Prostate gland (tissue), 2 donors: ENCODE data around the gene CAMSAP2. TPM values are rescaled to one million over a fixed set of nuclear protein-coding genes. Genes with fewer than 3 reads are reported as not detected.
"Not testable (repeated sequence)": the region's sequence is repeated elsewhere in the genome, so short reads cannot be mapped to it uniquely, and the experiment has no call there.

Experiments used
- DNase-seq: peaks from one replicate; pipeline ENCODE4 v3.0.0-alpha.2; 2019; ENCODE audit warnings: low spot score
- H3K27ac ChIP-seq, 2 donors: fragments of 200-600 bp; sonication (generic); 2 replicates each; pipeline ENCODE4 v1.5.1; 2017 to 2019
- H3K27me3 ChIP-seq: fragments of 200-600 bp; sonication (generic); replicated peaks from 2 replicates; pipeline ENCODE4 v1.5.1; 2019; ENCODE audit not compliant: insufficient read depth
- H3K36me3 ChIP-seq, 2 donors: fragments of 200-600 bp; sonication (generic); 1 replicate in 1 of 2; 2 replicates in 1 of 2; pipeline versions ENCODE4 v1.5.1 to v1.8.1; 2017 to 2019
- H3K4me1 ChIP-seq: fragments of 200-600 bp; sonication (generic); replicated peaks from 2 replicates; pipeline ENCODE4 v1.5.1; 2019
- H3K4me3 ChIP-seq, 2 donors: fragments of 200-600 bp; sonication (generic); 2 replicates each; pipeline ENCODE4 v1.5.1; 2017 to 2019
- H3K9me3 ChIP-seq: fragments of 200-600 bp; sonication (generic); 2 replicates; pipeline ENCODE4 v1.5.1; 2017
- POLR2A ChIP-seq: fragments of 450-650 bp; IDR thresholded peaks from one replicate; pipeline ENCODE4 v1.6.1; 2016; ENCODE audit warnings: antibody characterized with exemption, mild to moderate bottlenecking
- POLR2AphosphoS5 ChIP-seq: sonication (generic); formaldehyde crosslinking; IDR thresholded peaks from one replicate; pipeline ENCODE4 v1.6.1; 2017; ENCODE audit warnings: antibody characterized with exemption
- WGBS: methylation state at CpG from one replicate; pipeline ENCODE4 v1.1.5; 2018; 5-methylcytosine and 5-hydroxymethylcytosine counted together
- intact Hi-C: fragments of 100-400 bp; cut with DNase I; formaldehyde crosslinking; loops from one replicate; pipeline ENCODE4 v1.14.2; 2022
- total RNA-seq, 2 donors: library from RNA; depleted of rRNA; stranded (reverse); fragments of >200 nt; gene quantifications; one replicate each; pipeline ENCODE4 v1.1.0, GENCODE V29; 2016
- TF ChIP-seq, protein P1 (sequence below), 4 experiments: fragments of 200-600 bp in 2 of 4; fragments of 450-650 bp in 2 of 4; sonication (generic) in 2 of 4; IDR thresholded peaks; 1 replicate in 3 of 4; 2 replicates in 1 of 4; pipeline ENCODE4 v1.5.1; 2016 to 2019; ENCODE audit warnings: antibody characterized with exemption in 4 of 4, mild to moderate bottlenecking in 2 of 4, moderate library complexity in 2 of 4

The CAMSAP2 gene
- total RNA-seq, 2 donors from 2014 or later = 15.8 to 22.8 TPM

DNA sequence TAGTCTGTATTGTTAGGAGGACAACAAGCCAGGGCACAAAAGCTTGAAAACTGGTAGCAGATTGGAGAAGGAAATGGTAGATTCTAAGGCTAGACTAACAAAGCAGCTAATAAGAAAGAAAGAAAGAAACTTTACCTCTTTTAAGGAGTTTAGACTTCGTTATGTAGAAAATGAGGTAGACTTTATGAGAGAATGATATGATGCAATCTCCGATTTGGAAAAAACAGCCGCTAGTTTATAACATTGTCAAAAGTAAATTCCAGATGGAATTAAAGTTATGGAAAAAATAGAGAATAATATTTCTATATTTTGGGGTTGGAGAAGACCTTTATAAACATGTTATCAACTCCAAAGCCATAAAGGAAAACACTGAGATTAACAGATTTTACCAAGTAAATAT, 67.0 kb downstream of the CAMSAP2 start:
- TF ChIP-seq POLR2AphosphoS5 (no peak), POLR2A (no peak)
- TF ChIP-seq, protein P1, sequence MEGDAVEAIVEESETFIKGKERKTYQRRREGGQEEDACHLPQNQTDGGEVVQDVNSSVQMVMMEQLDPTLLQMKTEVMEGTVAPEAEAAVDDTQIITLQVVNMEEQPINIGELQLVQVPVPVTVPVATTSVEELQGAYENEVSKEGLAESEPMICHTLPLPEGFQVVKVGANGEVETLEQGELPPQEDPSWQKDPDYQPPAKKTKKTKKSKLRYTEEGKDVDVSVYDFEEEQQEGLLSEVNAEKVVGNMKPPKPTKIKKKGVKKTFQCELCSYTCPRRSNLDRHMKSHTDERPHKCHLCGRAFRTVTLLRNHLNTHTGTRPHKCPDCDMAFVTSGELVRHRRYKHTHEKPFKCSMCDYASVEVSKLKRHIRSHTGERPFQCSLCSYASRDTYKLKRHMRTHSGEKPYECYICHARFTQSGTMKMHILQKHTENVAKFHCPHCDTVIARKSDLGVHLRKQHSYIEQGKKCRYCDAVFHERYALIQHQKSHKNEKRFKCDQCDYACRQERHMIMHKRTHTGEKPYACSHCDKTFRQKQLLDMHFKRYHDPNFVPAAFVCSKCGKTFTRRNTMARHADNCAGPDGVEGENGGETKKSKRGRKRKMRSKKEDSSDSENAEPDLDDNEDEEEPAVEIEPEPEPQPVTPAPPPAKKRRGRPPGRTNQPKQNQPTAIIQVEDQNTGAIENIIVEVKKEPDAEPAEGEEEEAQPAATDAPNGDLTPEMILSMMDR (IDR thresholded peaks at IDR 0.05) = no peak
- Histone ChIP-seq H3K4me3 (no peak overlapping the region), H3K4me1 (no peaks in the 10 kb centered on the region), H3K27me3 (no peaks in the 10 kb centered on the region), H3K9me3 (no peaks in the 10 kb centered on the region), H3K36me3 (no peaks in the 10 kb centered on the region), H3K27ac (no peak overlapping the region)
- no peak for DNase-seq
- 94% methylated on average over 3 of the region's 3 CpGs for WGBS
- intact Hi-C loops = no loop called here

DNA sequence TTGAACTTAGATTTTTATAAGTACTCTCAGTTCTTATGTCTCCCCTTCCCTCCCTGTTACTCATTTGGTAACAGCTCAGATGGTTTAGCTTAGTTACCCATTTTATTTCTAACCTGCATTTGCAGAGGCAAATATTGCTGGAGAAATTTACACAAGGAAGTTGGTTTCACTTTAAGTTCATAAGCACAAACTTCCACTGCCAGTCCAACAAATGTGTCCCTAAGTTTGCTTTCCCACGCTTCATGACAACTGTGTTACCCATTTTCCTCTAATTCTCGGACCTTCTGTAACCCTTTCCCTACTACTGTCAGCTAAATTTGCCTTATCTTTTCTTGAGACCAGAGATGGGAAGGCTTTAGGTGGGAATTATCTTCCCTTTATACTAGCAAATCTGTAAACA, 70.2 kb downstream of the CAMSAP2 start:
- DNase-seq = no peak
- H3K27ac ChIP-seq = no peak overlapping the region
- no peaks in the 10 kb centered on the region for H3K36me3 ChIP-seq
- intact Hi-C loops = no loop called here
- no peaks in the 10 kb centered on the region for H3K4me1 ChIP-seq
- H3K9me3 ChIP-seq = no peaks in the 10 kb centered on the region
- no peak overlapping the region for H3K4me3 ChIP-seq
- TF ChIP-seq, protein P1 (IDR thresholded peaks at IDR 0.05) = no peak
- TF ChIP-seq POLR2AphosphoS5 (no peak), POLR2A (no peak)
- H3K27me3 ChIP-seq = no peaks in the 10 kb centered on the region
- 65% methylated on average over 2 of the region's 2 CpGs for WGBS

DNA sequence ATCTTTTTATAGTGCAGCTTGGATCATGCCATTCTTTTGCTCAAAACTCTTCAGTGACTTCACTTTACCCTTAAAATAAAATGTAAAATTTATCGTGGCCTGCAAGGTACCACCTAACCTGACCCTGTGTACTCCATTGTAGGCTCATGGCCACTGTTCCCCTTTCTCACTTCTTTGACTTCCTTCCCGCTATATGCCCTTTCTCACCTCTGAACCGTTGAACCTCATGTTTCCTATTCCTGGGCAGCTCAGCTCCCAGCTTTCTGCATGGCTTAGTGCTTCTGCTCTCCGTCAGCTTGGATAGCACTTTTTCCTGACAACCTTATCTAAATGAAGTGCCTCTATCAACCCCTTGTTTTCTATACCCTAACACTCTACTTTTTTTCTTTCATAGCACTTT, 73.0 kb downstream of the CAMSAP2 start:
- Histone ChIP-seq H3K27ac (no peak overlapping the region), H3K4me3 (no peak overlapping the region), H3K36me3 (no peaks in the 10 kb centered on the region), H3K27me3 (no peaks in the 10 kb centered on the region), H3K9me3 (no peaks in the 10 kb centered on the region), H3K4me1 (no peaks in the 10 kb centered on the region)
- DNase-seq = no peak
- intact Hi-C loops = no loop called here
- TF ChIP-seq, protein P1 (IDR thresholded peaks at IDR 0.05) = no peak
- TF ChIP-seq POLR2A (no peak), POLR2AphosphoS5 (no peak)
- 88% methylated on average over 4 of the region's 4 CpGs for WGBS

DNA sequence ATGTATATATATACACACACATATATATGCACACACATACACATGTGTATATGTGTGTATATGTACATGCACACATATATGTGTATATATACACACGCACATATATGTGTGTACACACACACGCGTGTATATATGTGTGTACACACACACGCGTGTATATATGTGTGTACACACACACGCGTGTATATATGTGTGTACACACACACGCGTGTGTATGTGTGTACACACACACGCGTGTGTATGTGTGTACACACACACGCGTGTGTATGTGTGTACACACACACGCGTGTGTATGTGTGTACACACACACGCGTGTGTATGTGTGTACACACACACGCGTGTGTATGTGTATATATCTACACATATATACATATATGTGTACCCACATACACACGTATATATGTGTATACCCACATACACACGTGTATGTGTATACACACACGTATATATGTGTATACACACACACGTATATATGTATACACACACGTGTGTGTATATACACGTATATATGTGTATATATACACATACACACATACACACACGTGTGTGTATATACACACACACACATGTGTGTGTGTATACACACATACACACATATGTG, 78.0 kb downstream of the CAMSAP2 start:
- H3K27ac ChIP-seq, DNase-seq: not testable (repeated sequence)
- WGBS = 89% methylated on average over 26 of the region's 26 CpGs

DNA sequence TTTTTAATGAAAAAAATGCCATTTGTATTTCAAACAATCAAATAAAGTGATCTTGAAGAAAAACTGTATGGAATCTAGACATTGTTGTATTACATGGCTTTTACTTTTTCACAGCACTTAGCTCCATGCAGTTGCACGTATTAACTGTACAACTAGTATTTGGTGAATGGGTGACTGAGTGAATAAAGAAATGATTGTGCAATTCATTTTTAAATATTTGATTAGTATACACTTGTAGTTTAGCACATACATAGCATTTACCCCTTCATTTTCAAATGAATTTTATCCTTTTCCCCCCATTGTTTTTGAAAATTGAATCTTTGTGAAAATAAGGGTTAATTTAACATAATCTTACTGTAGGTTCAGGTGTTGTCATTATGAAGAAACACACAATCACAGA, 79.6 kb downstream of the CAMSAP2 start:
- no peaks in the 10 kb centered on the region for H3K27me3 ChIP-seq
- no peak for DNase-seq
- no peak overlapping the region for H3K4me3 ChIP-seq
- intact Hi-C loops = no loop called here
- H3K27ac ChIP-seq = no peak overlapping the region
- H3K4me1 ChIP-seq = no peaks in the 10 kb centered on the region
- H3K36me3 ChIP-seq = no peaks in the 10 kb centered on the region
- TF ChIP-seq, protein P1 (IDR thresholded peaks at IDR 0.05) = no peak
- TF ChIP-seq POLR2A (no peak), POLR2AphosphoS5 (no peak)
- no peaks in the 10 kb centered on the region for H3K9me3 ChIP-seq
- WGBS = 94% methylated on average over 1 of the region's 1 CpG

More for the DNA sequence above, 78.0 kb downstream of the CAMSAP2 start:
- H3K9me3 ChIP-seq, H3K4me1 ChIP-seq, H3K4me3 ChIP-seq, intact Hi-C loops, H3K36me3 ChIP-seq, H3K27me3 ChIP-seq: not testable (repeated sequence)
